ENCODE results near the gene AADAT. TPM values are rescaled to one million over a fixed set of nuclear protein-coding genes. Genes with fewer than 3 reads are reported as not detected.
"Not testable (repeated sequence)": the region's sequence is repeated elsewhere in the genome, so short reads cannot be mapped to it uniquely, and the experiment has no call there.

Gene AADAT
- total RNA-seq, 1 experiment from 2014 or later, result 14.5 TPM

GRCh38 chr4:170090352-170091052, 746 bp upstream of the AADAT start:
- no peak for DNase-seq (ENCODE audit: extremely low read depth, low read depth)

- peak; percentile 15 for DNase-seq (ENCODE audit: extremely low read depth, low read depth)
Observed at GRCh38 chr4:170089274-170089667, 485 bp downstream of the AADAT start.

- DNase-seq (ENCODE audit: extremely low read depth, low read depth), result no peak
Observed at GRCh38 chr4:170088716-170089115, 1.0 kb downstream of the AADAT start.

GRCh38 chr4:170087163-170087700, 2.5 kb downstream of the AADAT start:
- no peak for DNase-seq (ENCODE audit: extremely low read depth, low read depth)

GRCh38 chr4:170083541-170083940, 6.2 kb downstream of the AADAT start:
- DNase-seq (ENCODE audit: extremely low read depth, low read depth), result no peak

- no peak for DNase-seq (ENCODE audit: extremely low read depth, low read depth)
Observed at GRCh38 chr4:170080496-170080895, 9.3 kb downstream of the AADAT start.

- no peak for DNase-seq (ENCODE audit: extremely low read depth, low read depth)
Observed at GRCh38 chr4:170079981-170080380, 9.8 kb downstream of the AADAT start.

- DNase-seq (ENCODE audit: extremely low read depth, low read depth), result no peak
Observed at GRCh38 chr4:170071196-170071595, 18.6 kb downstream of the AADAT start.

- no peak for DNase-seq (ENCODE audit: extremely low read depth, low read depth)
Observed at GRCh38 chr4:170068438-170069128, 21.2 kb downstream of the AADAT start.

- no peak for DNase-seq (ENCODE audit: extremely low read depth, low read depth)
Observed at GRCh38 chr4:170059421-170059820, 30.3 kb downstream of the AADAT start.

- DNase-seq (ENCODE audit: extremely low read depth, low read depth), result no peak
Observed at GRCh38 chr4:170058826-170059225, 30.9 kb downstream of the AADAT start.

GRCh38 chr4:170057866-170058265, 31.9 kb downstream of the AADAT start:
- no peak for DNase-seq (ENCODE audit: extremely low read depth, low read depth)

- no peak for DNase-seq (ENCODE audit: extremely low read depth, low read depth)
Observed at GRCh38 chr4:170052919-170053318, 36.8 kb downstream of the AADAT start.

GRCh38 chr4:170051402-170051801, 38.4 kb downstream of the AADAT start:
- no peak for DNase-seq (ENCODE audit: extremely low read depth, low read depth)

GRCh38 chr4:170049766-170050165, 40.0 kb downstream of the AADAT start:
- DNase-seq (ENCODE audit: extremely low read depth, low read depth), result no peak

GRCh38 chr4:170047771-170048354, 41.9 kb downstream of the AADAT start:
- peak; percentile 49 for DNase-seq (ENCODE audit: extremely low read depth, low read depth)

GRCh38 chr4:170046156-170046555, 43.6 kb downstream of the AADAT start:
- not testable (repeated sequence) for DNase-seq (ENCODE audit: extremely low read depth, low read depth)

- no peak for DNase-seq (ENCODE audit: extremely low read depth, low read depth)
Observed at GRCh38 chr4:170040031-170040680, 49.6 kb downstream of the AADAT start.

GRCh38 chr4:170038769-170039168, 51.0 kb downstream of the AADAT start:
- DNase-seq (ENCODE audit: extremely low read depth, low read depth), result no peak

GRCh38 chr4:170038232-170038631, 51.5 kb downstream of the AADAT start:
- no peak for DNase-seq (ENCODE audit: extremely low read depth, low read depth)

GRCh38 chr4:170037481-170037880, 52.3 kb downstream of the AADAT start:
- no peak for DNase-seq (ENCODE audit: extremely low read depth, low read depth)
